ENCODE results near the gene IQCH. TPM values are rescaled to one million over a fixed set of nuclear protein-coding genes. Genes with fewer than 3 reads are reported as not detected.

IQCH gene
- total RNA-seq, 1 experiment from 2014 or later: 8.3 TPM

DNA sequence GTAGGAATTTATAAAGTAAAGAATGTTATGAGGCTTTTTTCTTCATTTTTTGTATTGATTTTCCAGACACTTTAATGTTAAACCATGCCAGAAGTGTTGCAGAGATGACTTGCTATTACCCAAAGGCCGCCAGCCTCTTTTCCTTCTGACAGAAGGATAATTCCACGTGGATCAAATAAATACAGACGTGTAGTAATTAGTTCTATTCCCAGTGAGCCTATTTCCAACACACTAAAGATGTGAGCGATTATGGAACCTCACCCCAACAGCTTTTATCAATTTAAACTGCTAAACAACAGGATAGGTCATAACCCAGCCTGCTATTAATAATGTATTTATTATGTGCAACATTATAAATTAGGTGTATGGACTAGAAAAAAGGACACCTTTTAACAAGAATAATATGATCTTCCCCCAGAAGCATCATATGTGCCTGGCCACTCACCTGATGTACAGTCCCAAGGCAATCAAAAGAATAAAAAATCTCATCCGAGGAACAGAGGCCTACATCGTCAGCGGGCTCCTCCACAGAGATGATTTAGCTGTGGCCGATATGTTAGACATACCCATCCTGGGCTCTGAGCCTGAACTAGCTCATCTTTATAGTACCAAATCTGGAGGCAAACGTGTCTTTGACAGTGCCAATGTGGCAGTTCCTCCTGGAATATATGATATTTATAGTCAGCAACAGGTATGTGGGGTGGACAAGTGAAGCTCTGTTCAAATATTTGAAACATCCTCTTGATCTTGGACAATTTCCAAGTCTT lies 140.5 kb downstream of the IQCH start:
- DNase-seq (ENCODE audit: low read depth): no peak

DNA sequence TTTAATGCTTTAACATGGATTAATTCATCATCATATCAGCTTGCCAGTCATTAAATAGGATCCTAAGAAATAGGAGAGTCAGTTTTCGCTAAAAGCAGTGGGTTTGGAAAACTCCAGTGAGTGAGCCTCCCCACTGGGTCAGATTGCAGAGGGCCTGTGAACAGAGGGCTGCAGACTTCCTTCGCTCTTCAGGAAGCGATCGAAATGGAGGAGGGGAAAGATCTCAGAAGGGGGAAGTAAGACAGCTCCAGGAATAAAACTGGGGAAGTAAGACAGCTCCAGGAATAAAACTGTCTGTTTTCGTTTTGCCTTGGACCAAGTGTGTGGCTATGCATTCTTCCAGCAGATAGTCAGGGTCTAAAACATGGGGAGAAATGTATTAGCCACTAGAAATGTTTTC lies 141.5 kb downstream of the IQCH start:
- DNase-seq (ENCODE audit: low read depth): no peak

DNA sequence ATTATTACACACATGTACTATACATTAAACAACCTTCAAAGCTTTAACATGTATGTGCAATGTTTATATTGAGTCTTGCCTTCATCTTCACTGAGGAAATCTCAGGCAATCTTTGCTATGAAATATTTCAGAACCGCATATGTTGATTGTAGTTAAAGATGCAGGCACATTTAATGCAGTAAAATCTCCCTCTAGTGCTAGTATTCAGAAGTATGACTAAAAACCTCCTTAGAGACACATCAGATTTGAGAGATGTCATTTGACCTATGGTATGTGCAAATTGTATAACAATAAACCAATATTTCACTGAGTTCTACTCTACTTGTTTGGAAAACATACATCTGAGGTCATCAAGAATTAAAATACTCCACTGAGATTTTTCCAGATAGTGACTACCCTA lies 142.6 kb downstream of the IQCH start:
- no peak for DNase-seq (ENCODE audit: low read depth)

DNA sequence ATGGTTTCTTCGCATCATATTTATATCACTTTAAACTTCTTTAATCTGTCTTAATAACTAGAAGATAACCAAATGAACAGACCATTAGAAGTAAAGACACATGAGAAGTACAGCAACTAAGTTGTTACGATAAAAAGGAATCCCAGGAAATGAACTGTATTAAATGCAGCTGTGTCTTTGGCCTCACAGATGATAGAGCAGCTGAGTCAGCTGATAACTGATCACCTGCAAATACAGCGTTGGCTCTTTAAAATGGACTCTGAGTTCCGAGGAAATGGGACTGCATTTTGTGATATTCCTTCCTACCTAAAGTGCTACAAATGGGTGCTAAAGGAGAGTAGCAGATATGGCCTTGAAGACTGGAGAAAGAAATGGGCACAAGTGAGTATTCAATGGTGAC lies 145.3 kb downstream of the IQCH start:
- DNase-seq (ENCODE audit: low read depth): no peak

DNA sequence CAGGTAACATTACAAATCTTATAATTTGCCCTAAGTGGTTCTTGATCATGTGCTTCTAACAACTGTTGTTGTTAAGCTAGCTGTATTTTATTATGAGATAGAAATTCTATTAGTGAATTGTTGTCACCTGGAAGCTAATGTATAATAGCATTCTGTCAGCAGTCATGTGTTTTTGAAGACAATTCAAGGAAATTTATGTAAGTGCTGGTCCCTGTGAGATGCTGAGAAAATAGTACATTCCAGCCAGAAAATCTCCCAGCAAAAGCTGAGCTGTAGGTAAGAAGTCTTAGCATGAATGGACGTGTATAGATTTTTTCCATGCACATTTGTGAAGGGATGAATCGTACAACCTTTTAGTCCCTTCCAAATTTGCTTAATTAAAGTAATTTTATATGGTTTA lies 146.3 kb downstream of the IQCH start:
- no peak for DNase-seq (ENCODE audit: low read depth)

DNA sequence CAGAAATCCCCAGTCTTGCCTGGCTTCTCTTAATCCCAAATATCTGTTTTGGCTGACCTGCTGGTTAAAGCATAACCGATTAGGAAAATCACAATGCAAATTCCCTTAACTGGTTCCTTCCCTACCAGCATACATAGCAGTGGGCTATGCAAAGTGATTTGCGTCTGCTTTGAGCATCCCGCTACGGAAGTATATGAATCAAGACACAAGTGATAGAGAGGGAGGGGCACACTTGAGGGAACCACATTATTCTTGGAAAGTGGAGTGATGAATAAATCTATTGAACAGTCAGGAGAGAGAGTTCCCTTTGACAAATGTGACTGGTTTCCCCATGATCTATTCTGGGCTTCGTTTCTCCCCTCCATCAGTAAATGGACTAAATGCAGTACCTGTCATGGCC lies 146.8 kb downstream of the IQCH start:
- no peak for DNase-seq (ENCODE audit: low read depth)

DNA sequence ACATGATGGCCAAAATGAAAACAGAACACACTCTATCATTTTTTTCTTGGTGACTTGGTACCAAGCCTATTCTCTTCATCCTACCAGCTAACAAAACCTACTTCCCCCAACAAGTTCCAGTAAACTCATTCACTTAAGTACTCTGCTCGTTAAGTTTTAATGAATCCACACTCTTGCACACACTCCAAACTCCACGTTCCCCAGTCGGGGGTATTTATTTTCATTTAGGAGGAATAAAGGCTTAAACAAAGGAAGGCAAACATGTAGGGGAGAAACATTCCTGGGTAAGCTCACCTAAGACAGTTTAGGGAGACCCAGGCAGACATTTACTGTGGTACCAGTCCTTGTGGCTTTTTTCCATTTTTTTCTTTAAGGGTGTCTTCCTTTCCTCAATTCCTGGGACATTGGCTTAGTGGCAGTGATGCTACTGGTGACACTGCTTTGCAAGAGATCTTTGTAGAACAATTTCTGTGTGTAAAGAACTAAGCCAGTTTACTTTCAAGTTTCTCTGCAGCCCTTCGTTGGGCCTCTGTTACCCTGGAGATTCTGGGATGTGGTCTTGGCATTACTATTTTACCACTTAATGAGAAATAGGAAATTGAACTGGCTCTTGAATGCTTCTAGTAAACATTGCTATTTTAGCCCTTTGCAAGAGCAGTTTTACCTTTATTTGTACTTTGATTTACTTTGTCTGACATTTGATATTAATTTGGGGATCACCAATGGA lies 149.0 kb downstream of the IQCH start:
- no peak for DNase-seq (ENCODE audit: low read depth)

DNA sequence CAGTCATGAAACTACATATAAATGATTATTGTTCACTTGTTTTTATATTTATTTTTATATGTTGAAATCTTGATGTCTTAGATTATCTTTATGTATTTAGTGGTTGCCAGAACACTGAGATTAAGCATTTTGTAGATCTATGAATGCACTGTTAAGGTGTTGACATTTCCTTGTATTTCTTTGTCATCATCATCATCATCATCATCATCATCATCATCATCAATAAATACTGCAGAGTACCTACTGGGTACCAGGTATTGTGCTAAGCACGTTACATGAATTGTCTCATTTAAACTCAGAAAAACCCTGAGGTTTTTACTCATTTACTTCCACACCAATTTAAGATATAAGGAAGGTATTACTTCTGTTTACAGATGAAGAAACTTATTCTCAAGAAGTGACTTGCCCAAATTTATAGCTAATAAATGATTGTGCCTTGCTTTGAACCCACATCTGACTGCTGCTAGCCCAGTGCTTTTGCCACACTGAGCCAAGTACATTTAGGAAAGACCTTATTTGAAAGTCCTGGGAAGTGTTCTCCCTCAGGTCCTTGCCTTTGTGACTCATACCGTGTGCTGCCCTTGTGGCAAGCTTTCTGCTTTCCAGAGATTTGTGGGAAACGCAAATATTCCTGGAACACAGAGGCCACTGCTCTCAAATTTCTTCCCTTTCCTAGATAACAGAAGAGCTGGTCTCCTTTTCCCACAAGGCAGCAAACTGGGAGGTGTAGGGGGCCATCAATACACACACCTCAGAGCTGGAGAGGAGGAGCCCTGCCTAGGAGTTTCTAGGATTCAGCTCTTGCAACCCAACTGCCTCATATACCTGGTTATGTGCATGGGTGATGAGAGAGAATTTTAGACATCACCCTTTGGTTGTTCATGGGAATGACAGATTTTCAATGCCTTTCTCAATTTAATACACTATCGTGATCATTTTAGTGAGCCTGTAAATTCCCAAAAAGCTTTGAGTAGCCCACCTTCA lies 150.9 kb downstream of the IQCH start:
- DNase-seq (ENCODE audit: low read depth): peak; percentile 85

DNA sequence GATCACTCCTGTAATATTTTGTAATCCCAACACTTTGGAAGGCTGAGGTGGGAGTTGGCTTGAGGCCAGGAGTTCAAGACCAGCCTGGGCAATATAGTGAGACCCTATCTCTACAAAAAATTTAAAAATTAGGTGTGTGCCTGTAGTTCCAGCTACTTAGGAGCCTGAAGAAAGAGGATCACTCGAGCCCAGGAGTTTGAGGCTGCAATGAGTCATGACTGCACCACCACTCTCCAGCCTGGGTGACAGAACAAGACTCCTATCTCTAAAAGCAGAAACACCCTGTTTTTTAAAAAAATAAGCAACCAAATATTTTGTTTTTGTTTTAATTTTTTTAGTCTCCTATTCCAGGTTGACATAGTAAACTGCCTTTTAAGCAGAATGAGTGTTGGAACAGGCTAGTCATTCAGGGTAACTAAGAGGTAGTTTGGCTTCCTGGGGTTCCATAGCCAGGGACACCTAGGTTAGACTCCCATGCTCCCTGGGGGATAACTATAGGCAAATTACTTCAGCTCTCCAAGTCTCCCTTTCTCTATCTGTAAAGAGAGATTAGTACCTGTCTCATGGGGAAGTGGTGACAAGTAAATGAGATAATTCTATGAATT lies 151.8 kb downstream of the IQCH start:
- peak; percentile 40 for DNase-seq (ENCODE audit: low read depth)

DNA sequence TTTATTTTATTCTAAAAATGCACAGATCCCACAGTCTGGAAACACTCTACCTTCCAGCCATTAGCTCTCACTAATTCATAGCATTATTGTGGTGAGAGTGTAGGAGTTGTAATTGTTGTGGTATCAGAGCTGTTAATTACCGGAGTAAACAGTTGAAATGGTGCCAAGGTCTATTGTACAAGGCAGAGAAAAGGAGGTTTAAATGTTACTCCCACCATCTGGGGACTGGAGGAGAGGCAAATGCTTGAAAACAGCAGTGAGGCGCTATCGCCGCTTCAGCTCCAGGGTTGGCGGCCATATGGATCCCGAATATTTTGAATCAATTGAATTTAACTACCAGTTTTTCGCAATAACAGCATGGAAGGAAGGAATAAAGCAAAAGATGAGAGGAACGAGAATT lies 153.2 kb downstream of the IQCH start:
- no peak for DNase-seq (ENCODE audit: low read depth)

DNA sequence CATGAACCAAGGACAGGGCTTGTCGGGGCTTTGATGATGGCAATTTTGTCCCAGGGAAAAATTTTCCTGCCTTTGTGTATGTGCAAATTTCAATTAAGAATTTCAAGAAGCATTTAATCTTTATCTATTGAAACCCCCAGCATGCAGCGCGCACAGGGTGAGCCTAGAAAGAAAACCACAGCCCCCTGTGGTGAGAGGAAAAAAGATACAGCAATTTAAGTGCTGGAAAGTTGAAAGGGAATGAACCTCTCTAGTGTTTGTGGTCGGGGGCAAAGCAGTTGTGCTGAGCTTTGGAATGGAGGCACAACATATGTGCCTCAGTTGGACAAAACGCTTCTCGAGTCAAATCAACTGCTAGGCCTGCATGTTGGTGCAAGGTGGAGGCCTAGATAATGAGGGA lies 154.6 kb downstream of the IQCH start:
- DNase-seq (ENCODE audit: low read depth): no peak

DNA sequence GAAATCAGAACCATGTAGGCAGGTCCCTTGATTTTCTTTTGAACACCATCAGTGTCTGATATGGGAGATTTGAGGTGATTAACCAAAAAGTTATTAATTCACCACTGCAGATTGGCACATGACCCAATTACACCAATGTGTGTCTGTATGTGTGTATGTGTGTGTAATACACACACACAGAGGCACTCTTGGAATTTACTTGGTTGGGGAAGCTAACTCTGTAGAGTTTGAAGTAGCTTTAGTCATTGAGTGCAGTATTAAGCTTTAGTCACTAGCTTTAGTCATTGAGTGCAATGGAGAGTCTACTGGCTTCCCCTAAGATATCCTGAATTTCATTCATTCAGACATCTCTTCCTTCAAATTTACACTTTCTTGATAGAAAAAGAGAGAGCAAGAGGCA lies 156.9 kb downstream of the IQCH start:
- DNase-seq (ENCODE audit: low read depth): no peak

DNA sequence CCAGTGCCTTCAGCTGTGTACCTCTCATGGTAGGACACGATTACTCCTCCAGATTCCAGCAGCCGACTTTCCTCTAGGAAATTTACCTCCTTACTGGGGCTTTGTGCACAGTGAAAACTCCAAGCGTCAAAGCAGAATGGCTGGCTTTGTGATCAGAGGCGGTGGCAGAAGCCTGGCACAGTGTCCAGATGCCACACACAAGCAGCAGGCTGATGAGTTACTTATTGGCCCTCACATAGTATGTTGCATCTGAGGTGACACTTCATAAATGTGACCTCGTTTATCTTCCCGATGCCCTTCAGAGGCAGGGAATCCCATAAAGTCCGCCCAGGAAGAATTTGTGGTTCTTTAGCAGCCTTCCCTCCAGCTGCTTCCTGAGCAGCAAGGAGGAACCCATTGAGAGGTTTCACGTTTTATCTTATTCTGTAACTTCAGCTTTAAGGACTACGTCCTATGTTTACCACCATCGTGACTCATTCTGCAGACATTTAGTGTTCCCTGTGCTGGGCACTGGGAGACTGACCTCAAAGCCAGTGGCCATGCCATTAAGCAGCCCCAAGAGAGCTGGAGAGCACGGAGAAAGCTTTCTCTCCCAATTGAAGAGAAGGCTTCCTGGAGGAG lies 159.3 kb downstream of the IQCH start:
- DNase-seq (ENCODE audit: low read depth): peak; percentile 94

DNA sequence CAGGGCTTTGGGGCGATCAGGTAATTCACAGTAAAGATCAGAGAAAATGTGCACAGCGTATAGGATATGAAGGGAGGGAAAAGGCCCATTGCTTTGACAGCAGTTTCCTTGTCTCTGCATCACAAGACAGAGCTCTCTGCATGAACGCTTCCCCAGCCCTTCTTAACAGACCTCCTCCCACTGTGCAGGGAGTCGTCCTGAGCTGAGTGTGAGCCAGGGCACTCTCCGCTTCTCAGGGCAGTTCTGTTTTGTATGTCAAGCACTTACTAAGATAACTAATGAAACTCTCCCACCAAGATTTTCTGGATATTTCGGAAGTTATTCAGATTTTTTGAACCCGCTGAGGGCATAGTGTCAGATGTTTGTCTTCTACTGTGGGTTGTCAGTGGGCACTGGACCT lies 160.6 kb downstream of the IQCH start:
- no peak for DNase-seq (ENCODE audit: low read depth)

DNA sequence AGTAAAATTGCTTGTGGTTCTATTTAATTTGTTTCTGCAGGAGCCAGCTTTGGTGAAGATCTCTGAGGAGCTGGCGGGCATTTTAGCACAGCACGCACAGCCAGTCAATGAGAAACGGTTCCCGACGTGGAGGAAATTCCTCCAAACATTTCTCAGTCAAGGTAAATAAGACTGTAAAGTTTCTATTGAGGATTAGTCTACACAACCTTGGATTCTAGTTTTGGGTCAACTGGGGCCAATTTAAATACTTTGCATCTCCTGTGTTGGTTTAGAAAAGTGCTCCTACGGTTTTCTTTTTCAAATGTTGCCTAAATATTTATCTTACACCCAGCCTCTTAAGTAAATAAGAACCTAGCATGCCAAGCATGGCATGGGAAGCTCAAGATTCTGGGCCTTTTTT lies 162.3 kb downstream of the IQCH start:
- DNase-seq (ENCODE audit: low read depth): no peak

DNA sequence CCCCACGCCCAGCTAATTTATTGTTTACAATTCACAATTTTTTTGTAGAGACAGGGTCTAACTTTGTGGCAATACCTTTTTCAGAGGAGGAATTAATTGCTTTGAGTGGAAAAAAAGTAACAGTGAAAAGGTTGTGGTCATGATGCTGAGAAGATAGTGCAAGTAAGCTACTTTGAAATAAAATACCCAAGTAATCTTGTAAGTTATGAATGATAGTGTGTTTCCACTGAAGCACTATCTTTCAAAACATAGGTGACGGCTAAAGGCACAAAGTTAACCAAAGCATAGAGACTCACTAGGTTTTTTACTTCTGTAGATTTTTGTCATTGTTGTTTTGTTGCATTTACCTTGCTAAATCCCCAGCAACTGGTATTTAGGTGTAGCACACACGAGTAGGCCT lies 165.1 kb downstream of the IQCH start:
- no peak for DNase-seq (ENCODE audit: low read depth)

DNA sequence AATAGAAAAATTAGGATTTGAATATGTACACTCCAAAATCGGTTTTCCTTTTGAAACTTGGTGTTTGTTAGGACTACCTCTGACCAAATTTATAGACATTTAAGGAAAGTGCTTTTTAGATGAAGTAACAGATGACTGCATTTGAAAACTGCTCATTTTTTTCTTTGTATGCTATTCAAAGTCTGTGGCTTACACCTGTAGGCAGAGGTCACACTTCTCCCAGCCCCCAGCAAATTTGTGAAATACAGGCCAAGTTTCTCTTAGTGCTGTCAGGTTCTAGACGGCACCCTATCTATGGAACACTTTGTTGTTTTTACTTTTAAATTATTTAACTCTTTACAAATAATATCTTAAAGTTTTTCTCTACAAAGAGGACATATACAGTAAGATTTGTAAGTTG lies 165.6 kb downstream of the IQCH start:
- DNase-seq (ENCODE audit: low read depth): no peak

DNA sequence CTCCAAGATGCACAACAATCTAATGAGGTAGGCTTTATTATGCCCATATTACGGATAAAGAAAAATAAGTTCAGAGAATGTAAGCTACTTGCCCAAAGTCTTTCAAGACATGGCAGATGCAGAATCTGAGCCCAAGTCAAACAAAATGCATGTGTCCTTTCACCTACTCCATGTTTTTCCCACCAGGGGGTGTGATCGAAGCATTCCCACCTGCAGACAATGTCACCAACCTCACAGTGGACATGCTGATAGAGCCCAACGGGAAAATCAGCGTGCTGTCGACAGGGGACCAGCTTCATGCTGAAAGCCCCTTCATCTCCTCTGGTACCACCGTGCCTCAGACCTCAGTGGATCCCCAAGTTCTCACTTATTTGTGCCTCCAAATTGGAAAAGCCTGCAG lies 166.5 kb downstream of the IQCH start:
- no peak for DNase-seq (ENCODE audit: low read depth)

DNA sequence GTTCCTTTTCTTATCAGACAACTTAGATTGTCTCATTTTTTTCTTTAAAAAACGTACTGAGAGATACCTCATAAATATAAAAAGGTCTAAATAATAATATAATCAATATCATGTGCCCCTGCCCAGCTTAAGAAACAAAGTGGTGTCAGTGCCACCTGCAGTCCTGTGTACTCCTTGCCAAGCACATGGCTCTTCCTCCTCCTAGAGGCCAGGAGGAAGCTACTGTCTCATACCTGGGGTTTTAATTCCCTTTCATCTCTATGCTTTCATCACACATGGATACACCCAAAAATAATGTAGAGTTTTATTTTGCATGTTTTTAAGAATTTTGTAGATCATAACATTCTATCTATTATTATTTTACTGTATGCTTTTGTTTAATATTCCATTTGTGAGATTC lies 167.7 kb downstream of the IQCH start:
- DNase-seq (ENCODE audit: low read depth): no peak

DNA sequence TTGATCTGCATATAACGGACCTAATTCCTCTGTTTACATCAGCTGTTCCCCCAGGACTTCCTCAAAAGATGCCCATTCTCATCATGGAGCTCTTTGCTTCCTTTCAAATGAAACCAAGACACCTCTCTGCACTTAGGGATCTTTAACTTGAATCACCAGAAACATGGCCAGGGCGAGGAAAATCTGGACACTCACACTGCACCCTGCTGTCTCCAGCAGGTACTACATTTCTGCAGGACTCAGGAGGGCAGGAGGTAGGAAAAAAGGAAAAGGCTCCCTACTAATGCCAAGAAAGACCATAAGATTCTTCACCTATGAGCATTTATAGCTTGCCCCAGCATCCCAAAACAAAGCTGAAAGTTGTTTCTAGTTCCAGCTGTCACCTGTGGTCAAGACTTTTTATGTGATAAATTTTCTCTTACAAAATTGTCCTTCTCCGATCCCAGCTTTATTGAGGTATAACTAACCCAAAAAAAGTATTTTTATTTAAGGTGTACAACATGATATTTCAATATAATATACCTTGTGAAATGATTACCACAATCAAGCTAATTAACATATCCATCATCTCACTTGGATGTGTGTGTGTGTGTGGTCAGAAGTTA lies 179.0 kb downstream of the IQCH start:
- DNase-seq (ENCODE audit: low read depth): peak; percentile 51
